ENCODE measurements around the gene CDC14B.

- no peak for TF ChIP-seq CTCF (IDR thresholded peaks at IDR 0.05; ENCODE audit: poor library complexity, severe bottlenecking)
- no peak for TF ChIP-seq SMC3 (conservative IDR thresholded peaks at IDR 0.05; ENCODE audit: poor library complexity)
- TF ChIP-seq EZH2 (IDR thresholded peaks at IDR 0.05; ENCODE audit: borderline replicate concordance, insufficient read depth, low read length, poor library complexity, severe bottlenecking), result no peak
- TF ChIP-seq MXI1 (conservative IDR thresholded peaks at IDR 0.05; ENCODE audit: poor library complexity, severe bottlenecking), result no peak
- TF ChIP-seq REST (IDR thresholded peaks at IDR 0.05; ENCODE audit: borderline replicate concordance), result no peak
- TF ChIP-seq POLR2AphosphoS5 (IDR thresholded peaks at IDR 0.05), result no peak
- TF ChIP-seq EP300 (conservative IDR thresholded peaks at IDR 0.05; ENCODE audit: poor library complexity, severe bottlenecking), result no peak
- no peak for TF ChIP-seq RAD21 (conservative IDR thresholded peaks at IDR 0.05)
- no peak for TF ChIP-seq TAF1 (IDR thresholded peaks at IDR 0.05; ENCODE audit: low read depth)
These were observed 26.7 kb upstream of the CDC14B start for GRCh38 chr9:96646081-96646991.

All from neural cell (in vitro differentiated cells).